Uterus (tissue), 4 donors: ENCODE data around the gene MINDY3. TPM values are rescaled to one million over a fixed set of nuclear protein-coding genes. Genes with fewer than 3 reads are reported as not detected.

Source experiments
- DNase-seq, 2 donors: peaks; one replicate each; pipeline ENCODE4 v3.0.0-alpha.2; 2019 to 2020
- H3K27ac ChIP-seq, 2 donors: fragments of 200-600 bp; sonication (generic); 1 replicate in 1 of 2; 2 replicates in 1 of 2; pipeline ENCODE4 v1.5.1; 2016 to 2018
- H3K27me3 ChIP-seq, 2 donors: fragments of 200-600 bp; sonication (generic); one replicate each; pipeline ENCODE4 v1.5.1; 2018 to 2019; ENCODE audit warnings: control low read depth in 1 of 2
- H3K36me3 ChIP-seq, 2 donors: fragments of 200-600 bp; sonication (generic); one replicate each; pipeline ENCODE4 v1.5.1; 2019; ENCODE audit warnings: control low read depth in 1 of 2
- H3K4me1 ChIP-seq, 2 donors: fragments of 200-600 bp; sonication (generic); one replicate each; pipeline ENCODE4 v1.5.1; 2018 to 2019; ENCODE audit warnings: control low read depth in 1 of 2
- H3K4me3 ChIP-seq, 2 donors: fragments of 200-600 bp; sonication (generic); 1 replicate in 1 of 2; 2 replicates in 1 of 2; pipeline ENCODE4 v1.5.1; 2018 to 2019; ENCODE audit warnings: mild to moderate bottlenecking in 1 of 2
- H3K9me3 ChIP-seq, 2 donors: fragments of 200-600 bp; sonication (generic); one replicate each; pipeline ENCODE4 v1.5.1; 2019; ENCODE audit warnings: control low read depth in 1 of 2
- POLR2A ChIP-seq, 2 donors: fragments of 450-650 bp; IDR thresholded peaks; one replicate each; pipeline ENCODE4 v1.6.1; 2016; ENCODE audit warnings: antibody characterized with exemption in 2 of 2, mild to moderate bottlenecking in 1 of 2, moderate library complexity in 1 of 2
- intact Hi-C: fragments of 100-400 bp; cut with DNase I; formaldehyde crosslinking; loops from one replicate; pipeline ENCODE4 v1.15.1; 2023; ENCODE audit warnings: low total_unique reads
- total RNA-seq, 4 donors: library from RNA; depleted of rRNA in 3 of 4; stranded (reverse); fragments of >200 nt in 3 of 4; gene quantifications; one replicate each; pipeline versions ENCODE4 v1.1.0 to v1.2.4, GENCODE V29; 2014 to 2023
- TF ChIP-seq, protein P1 (sequence below), 4 experiments: fragments of 200-600 bp in 2 of 4; fragments of 450-650 bp in 2 of 4; sonication (generic) in 2 of 4; IDR thresholded peaks; one replicate each; pipeline ENCODE4 v1.5.1; 2016 to 2019; ENCODE audit warnings: antibody characterized with exemption in 4 of 4, mild to moderate bottlenecking in 2 of 4, moderate library complexity in 1 of 4
- donor health status: DM: yes; HTN: yes; CAD: no.

The MINDY3 gene
- total RNA-seq, 4 donors from 2014 or later = 20.9 to 63.5 (median 51.7) TPM

- TF ChIP-seq POLR2A (IDR thresholded peaks at IDR 0.05) = no peak
- TF ChIP-seq, protein P1, sequence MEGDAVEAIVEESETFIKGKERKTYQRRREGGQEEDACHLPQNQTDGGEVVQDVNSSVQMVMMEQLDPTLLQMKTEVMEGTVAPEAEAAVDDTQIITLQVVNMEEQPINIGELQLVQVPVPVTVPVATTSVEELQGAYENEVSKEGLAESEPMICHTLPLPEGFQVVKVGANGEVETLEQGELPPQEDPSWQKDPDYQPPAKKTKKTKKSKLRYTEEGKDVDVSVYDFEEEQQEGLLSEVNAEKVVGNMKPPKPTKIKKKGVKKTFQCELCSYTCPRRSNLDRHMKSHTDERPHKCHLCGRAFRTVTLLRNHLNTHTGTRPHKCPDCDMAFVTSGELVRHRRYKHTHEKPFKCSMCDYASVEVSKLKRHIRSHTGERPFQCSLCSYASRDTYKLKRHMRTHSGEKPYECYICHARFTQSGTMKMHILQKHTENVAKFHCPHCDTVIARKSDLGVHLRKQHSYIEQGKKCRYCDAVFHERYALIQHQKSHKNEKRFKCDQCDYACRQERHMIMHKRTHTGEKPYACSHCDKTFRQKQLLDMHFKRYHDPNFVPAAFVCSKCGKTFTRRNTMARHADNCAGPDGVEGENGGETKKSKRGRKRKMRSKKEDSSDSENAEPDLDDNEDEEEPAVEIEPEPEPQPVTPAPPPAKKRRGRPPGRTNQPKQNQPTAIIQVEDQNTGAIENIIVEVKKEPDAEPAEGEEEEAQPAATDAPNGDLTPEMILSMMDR (IDR thresholded peaks at IDR 0.05) = no peak
- no peaks in the 10 kb centered on the region for H3K4me1 ChIP-seq
- no peaks in the 10 kb centered on the region for H3K9me3 ChIP-seq
- DNase-seq = no peak
- no peak overlapping the region for H3K4me3 ChIP-seq
- intact Hi-C loops = no loop called here
- H3K36me3 ChIP-seq = no peaks in the 10 kb centered on the region
- H3K27me3 ChIP-seq = no peaks in the 10 kb centered on the region
- no peak overlapping the region for H3K27ac ChIP-seq
Measured at GRCh38 chr10:15801641-15802040, 58.7 kb downstream of the MINDY3 start.

GRCh38 chr10:15801147-15801546 lies 59.2 kb downstream of the MINDY3 start:
- Histone ChIP-seq H3K9me3 (no peaks in the 10 kb centered on the region), H3K27ac (no peak overlapping the region), H3K36me3 (no peaks in the 10 kb centered on the region), H3K27me3 (no peaks in the 10 kb centered on the region), H3K4me3 (no peak overlapping the region), H3K4me1 (no peaks in the 10 kb centered on the region)
- TF ChIP-seq, protein P1 (IDR thresholded peaks at IDR 0.05) = no peak
- no peak for TF ChIP-seq POLR2A (IDR thresholded peaks at IDR 0.05)
- intact Hi-C loops = no loop called here
- DNase-seq = no peak

DNA sequence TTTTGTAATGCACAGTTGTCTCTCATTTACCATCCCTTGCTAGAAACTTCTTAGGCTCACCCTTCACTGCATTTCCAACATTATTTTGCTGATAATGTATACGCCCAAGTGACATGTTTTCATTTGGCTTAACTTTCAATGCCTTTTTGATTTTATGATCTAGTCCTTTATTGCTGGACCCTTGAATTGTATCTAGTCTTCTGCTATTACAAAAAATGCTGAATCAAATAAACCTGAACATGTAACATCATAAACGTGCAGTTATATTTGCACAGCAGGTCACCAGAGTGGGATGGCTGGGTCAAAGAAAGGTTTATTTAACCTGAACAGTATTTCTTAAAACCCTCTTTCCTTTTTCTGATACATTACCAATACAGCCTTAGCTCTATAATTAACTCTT lies 63.0 kb downstream of the MINDY3 start:
- Histone ChIP-seq H3K4me1 (no peaks in the 10 kb centered on the region), H3K27ac (no peak overlapping the region), H3K36me3 (no peaks in the 10 kb centered on the region), H3K4me3 (no peak overlapping the region), H3K27me3 (no peaks in the 10 kb centered on the region), H3K9me3 (no peaks in the 10 kb centered on the region)
- DNase-seq = no peak
- no peak for TF ChIP-seq POLR2A (IDR thresholded peaks at IDR 0.05)
- intact Hi-C loops = no loop called here

DNA sequence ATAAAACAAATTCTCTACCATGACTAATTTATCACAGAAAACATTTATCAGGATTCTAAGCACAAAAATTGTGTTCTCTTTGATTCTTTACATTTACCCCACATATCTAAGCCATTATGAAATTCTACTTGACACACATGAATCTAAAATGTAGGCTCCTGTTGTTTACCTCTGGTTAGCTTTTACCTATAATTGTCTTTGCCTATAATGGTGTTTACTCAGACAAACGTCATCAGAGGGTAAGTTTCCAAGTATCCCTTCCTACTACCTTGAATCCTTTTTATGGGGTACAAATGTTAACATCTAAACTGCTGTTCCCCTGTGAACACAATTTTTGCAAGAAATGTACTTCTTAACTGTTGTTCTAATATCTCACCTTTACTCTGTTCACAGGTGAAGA lies 63.5 kb downstream of the MINDY3 start:
- Histone ChIP-seq H3K36me3 (no peaks in the 10 kb centered on the region), H3K4me1 (no peaks in the 10 kb centered on the region), H3K9me3 (no peaks in the 10 kb centered on the region), H3K27me3 (no peaks in the 10 kb centered on the region), H3K27ac (peak overlapping the region in 1 of 2 donors; percentile 3), H3K4me3 (no peak overlapping the region)
- intact Hi-C loops = no loop called here
- TF ChIP-seq, protein P1 (IDR thresholded peaks at IDR 0.05) = no peak
- TF ChIP-seq POLR2A (IDR thresholded peaks at IDR 0.05) = no peak
- no peak for DNase-seq

DNA sequence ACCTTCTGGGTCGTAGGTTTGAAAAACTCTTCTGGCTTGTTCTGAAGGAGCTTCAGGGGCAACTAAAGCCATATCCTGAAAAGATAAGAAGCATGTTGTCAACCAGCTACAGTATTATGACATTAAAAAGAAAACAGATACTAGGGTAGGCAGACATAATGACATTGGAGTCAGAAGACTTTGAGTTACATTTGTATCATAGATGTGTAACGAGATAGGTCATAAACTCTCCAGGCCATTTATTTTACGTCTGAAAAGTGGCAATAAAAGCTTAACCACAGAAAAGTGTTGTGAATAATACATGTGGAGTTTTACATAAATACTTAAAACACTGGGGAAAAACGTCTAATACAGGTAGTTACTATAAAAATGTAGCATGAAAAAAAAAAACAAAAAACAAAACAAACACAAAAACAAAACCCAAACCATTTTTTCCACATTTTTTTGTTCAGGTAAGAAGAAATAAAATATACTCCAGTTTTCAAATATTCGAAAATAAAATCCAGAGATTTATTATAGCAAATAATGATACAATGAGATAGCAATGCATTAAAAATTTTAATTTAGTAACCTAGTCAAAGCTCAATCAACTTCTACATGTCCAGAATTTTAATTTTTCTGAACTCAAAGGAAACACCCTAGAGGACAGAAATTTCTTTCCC lies 64.1 kb downstream of the MINDY3 start:
- DNase-seq = no peak
- Histone ChIP-seq H3K36me3 (no peaks in the 10 kb centered on the region), H3K9me3 (no peaks in the 10 kb centered on the region), H3K4me1 (peaks cover 0 to 4% of the 10 kb centered on the region in 2 donors), H3K27ac (peak overlapping the region in 1 of 2 donors; percentile 21), H3K4me3 (no peak overlapping the region), H3K27me3 (no peaks in the 10 kb centered on the region)
- TF ChIP-seq POLR2A (IDR thresholded peaks at IDR 0.05) = no peak
- TF ChIP-seq, protein P1 (IDR thresholded peaks at IDR 0.05) = no peak
- intact Hi-C loops = no loop called here
